GOT3 (cell line): Measurements from ENCODE around the gene AFAP1L2.

ENCODE experiments used
- DNase-seq: peaks from one replicate; lab custom pipeline; 2025; ENCODE audit warnings: mixed read lengths; lab: John Stamatoyannopoulos, UW

The AFAP1L2 gene

DNA sequence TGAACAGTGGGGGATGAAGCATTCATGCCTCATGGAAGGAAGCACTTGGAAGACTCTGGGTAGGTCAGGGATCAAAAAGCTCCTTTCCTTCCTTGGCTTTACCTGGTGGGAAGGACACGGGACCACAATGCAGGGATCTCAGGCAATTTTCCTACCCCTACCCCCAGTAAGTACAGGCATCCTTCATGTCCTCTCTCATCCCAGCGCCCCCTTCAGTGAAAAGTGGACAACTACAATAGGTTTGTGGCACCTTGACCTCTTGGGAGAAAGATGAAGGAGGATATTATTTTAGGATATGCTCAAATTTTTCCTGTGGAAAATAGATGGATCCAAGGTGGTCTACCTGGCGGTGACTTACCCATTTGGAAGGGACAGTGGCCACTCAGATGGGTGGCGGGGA, 16.5 kb downstream of the AFAP1L2 start:
- DNase-seq = no peak

DNA sequence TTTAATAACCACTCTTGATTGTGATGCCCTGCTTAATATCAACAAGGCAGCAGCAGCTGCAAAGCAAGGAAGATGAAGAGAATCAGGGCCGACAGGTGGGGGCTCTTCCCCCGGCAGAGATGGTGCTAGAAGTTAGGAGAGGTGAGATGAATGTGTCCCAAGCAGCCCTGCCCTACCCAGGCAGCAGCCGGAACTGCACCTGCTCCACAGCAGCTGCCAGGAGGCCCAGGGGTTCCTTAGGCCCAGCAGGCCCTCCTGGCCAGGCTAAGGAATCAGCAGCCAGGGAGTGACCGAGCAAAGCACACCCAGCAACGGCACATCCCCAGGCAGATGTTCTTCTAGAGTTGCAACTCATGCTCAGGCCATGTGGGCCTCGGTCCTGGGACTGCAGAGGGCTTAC, 17.9 kb downstream of the AFAP1L2 start:
- DNase-seq = no peak

DNA sequence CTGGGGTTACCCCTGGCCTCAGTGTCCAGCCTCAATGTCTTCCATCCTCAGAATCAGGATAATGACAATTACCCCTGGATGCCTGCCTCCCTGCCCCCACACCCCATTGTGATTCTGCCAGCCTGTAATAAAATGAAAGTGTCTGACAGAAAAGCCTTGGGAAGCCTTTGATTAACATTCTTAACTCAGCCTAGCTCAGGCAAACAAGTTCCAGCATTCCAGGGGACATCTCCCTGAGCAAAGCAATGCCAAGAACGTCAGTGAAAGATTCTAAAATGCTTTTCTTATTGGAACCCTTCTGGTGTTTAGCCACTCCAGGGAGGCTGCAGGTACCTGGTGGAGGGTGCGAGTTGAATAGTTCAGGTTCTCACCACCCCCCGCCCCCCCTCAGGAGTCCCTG, 18.7 kb downstream of the AFAP1L2 start:
- no peak for DNase-seq

DNA sequence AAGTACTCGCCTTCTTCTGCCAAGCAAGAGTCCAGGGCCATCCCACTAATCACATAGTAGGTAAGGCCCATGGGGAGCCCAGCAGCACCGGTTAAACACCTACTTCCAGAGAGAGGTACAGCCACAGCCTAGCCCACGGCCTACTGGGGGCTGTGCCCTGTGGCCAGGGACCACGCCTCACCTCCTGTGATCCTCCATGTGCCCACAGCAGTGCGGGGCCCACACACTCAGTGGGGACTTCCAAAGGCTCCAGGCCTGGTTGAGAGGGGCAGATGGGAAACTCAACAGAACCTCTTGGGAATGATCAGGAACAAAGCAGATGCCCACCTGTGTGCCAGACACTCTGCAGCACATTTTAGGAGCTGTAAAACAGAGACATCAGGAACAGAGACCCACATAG, 19.7 kb downstream of the AFAP1L2 start:
- DNase-seq = no peak

DNA sequence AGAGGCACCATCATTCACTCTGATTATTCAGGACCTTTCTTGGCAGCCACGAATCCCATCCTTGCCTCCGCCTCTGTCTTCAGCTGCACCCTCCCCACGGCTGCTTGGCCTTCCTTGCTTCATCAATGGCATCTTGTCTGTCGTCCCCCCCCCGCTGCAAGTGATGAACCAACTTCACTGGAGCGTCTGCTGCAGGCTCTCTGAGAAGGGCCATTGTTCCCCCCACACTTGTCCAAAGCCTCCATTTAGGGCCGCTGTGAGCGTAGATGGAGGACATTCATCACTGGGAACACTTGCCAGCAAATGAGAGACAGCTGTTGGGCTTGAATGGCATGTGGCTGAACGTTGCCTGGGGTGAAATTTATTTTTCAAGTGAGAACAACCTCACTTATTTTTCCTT, 20.1 kb downstream of the AFAP1L2 start:
- DNase-seq = no peak

DNA sequence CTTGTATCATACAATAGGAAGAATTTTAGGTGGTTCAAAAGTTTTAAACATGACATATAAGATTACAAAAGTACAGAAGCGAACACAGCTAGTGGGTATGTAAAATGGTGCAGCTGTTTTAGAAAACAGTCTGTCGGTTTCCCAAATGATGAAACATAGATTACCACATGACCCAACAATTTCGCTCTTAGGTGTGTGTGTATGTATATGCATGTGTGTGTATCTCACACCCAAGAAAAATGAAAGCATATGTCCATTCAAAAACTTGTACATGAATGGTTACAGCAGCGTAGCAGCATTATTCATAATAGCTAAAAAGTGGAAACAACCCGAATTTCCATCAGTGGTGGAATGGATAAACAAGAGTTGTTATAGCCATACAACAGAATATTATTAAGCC, 23.5 kb downstream of the AFAP1L2 start:
- no peak for DNase-seq

DNA sequence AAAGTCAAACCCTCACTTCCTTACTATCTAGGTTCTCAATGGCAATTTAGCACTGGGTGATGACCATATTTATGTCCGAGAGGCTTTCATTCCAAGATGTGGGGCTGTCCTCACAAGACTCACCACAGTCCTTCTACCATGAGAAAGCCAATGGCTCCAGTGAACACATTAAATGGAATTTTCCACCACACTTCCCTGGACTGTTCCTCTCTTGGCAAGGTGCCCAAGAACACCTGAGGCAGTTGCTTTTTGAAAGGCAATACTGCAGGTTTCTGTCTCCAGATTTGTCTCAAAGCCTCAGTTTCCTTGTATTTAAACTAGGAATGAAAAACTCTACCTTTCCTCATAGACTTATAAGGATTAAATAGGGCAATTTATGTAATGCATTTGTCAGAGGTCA, 24.2 kb downstream of the AFAP1L2 start:
- DNase-seq = no peak

DNA sequence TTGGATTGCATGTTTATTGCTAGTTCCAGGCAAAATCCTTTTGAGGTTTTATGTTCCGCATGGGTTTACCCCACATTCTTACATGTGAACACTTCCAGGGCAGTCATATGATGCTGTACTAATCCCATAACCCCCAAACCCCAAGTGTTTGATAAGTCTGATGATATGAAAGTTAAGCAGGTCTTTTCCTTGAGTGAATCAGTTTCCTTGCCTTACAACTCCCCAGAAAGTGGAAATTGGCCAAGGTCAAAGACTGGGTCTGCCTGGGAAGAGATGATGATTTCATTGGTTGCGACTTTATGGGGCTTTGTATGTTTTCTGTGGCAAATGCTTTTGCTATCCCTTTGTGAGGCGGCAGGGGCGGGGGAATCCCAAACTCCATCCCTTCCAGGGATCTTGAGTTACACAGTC, 24.7 kb downstream of the AFAP1L2 start:
- DNase-seq = no peak

DNA sequence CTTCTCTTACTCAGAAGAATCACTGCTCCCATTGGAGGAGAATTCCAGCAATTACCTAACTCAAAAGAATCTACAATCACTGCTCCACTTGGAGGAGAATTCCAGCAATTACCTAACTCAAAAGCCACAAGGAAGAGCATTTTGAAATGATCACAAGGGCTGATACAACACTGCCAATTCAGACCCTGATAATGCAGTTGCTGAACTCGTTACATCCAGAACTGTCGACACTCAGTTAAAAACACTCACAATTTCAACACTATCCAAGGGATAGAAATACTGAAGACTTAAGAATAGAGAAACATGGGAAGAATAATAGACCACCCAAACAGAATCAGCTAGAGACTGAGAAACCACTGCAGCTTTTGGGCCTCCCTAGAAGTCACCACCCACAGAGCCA, 27.8 kb downstream of the AFAP1L2 start:
- no peak for DNase-seq

DNA sequence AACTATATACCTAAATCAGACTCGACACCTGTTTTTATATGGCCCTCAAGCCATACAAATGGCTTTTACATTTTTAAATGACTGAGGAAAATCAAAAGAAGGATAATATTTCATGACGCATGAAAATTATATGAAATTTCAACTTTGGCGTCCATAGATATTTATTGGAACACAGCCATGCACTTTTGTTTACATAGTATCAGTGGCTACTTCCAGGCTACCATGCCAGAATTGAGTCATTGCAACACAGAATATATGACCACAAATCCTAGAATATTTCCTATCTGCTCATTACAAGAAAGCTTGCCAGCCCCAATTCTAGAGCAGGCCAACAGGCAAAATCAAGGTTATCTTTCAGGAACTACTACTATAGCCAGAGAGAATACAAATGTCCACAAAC, 29.3 kb downstream of the AFAP1L2 start:
- no peak for DNase-seq

DNA sequence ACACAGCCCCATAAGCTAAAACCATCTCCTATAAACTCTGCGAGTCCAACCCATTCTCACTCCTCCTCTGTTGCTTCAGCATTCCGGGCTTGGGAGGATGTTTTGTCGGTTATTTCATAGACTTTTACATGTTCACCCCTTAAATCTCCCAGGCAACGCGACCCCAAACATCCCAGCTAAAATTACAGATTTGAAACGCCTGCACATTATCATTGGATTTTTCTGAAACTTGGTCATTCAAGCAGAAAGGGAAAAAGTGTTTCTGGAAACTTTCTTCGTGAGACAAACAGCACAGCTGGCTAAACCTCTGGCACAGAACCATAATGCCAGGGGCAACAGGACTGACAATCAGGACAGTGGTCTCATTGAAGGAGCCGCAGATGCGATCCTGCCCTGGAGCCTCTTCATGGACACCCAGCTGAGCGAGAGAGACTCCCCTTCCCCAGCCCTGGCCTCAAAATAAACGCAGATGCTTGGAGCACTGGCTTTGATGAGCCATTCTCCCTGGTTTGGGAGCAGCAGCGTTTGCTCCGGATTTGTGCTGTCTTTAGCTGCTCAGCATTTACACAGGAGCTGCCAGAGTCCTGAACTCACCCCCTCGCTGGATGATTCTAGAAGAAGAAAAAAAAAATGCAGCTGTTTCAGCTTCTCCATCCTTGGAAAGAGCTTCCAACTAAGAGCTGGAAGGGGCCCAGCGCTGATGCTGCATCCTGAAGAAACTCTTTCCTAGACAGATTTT, 30.1 kb downstream of the AFAP1L2 start:
- DNase-seq = no peak

DNA sequence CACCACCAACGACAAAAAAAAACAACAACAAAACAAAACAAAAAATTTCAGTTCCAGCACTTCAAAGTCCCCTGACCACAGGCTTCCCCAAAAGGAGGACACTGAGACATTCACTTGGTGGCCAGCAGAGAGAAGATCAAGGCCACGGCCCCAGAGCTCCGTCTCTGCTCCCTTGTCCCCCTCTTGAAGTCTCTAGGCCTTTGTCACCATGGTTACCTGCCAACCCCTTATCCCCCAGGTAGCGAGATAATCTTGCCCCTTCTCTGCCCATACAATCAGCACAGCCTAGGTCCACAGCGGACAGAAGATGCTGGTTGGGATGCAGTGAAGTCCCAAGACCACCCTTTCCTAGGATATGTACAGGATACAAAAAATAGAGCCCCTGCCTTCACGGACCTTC, 30.7 kb downstream of the AFAP1L2 start:
- no peak for DNase-seq

DNA sequence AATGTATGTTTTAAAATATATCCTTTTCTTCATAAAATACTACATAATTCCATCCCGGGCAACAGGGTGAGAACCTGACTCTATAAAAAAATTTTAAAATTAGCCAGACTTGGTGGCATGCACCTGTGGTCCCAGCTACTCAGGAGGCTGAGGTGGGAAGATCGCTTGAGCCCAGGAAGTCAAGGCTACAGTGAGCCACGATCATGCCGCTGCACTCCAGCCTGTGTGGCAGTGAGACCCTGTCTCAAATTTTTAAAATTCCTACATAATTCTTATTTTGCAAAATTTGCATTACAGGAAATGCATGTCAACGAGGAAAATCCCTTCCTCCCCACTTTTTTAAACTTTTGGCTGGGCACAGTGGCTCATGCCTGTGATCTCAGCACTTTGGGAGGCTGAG, 31.3 kb downstream of the AFAP1L2 start:
- DNase-seq = no peak

DNA sequence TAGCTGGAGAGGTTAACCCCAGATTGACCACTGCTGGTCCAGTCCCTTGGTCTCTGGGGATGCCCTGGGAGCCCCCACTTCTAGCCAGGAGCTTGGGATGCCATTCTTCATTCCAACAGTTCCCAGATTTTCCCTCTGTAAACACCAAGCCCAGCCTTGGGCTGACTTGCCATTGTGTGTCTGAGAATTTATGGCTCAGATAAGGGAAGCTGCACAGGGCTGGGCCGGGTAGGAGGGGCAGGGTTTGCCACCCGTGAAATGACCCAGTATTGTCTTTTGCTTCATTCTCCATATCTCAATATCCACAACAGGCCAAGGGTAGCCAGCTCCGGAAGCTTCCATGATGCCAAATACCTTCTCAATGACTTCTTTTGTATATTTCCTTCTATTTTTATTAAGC, 32.1 kb downstream of the AFAP1L2 start:
- no peak for DNase-seq

DNA sequence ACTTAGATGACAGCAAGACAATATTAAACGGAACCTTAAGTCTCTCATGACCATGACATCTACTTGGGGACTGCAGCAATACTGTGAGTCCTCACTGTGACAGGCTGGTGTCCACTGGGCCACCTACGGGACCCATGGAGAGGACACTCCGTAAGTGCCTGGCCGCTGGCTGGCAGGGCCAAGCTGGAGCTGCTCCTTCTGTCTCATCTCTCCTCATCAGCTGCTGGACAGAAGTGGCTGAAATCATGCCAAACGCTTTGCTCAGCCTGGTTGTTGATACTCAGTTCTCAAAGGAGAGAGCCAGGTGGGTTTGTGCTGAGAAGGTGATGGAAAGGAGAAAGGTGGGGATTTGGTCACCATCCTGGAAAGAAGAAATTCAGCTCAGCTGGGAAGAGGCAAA, 33.3 kb downstream of the AFAP1L2 start:
- DNase-seq = no peak

DNA sequence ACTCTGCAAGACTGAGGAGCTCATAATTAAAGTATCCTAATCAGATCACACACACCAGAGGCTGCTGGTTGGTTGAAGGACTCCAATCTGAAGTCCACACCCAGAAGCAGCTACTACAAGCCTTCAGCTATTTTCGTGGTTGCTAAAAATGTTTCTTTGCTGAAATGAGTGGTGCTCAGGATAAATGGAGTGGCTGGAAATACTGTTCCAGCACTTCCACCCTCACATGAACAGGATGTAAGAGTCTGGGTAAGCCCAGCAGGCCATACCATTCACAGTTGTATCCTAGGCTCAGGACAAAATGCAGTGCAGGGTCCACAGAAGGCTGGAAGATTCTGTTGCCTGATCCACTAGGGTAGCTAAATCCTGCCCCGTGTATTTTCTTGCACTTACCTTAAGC, 34.1 kb downstream of the AFAP1L2 start:
- DNase-seq = no peak

DNA sequence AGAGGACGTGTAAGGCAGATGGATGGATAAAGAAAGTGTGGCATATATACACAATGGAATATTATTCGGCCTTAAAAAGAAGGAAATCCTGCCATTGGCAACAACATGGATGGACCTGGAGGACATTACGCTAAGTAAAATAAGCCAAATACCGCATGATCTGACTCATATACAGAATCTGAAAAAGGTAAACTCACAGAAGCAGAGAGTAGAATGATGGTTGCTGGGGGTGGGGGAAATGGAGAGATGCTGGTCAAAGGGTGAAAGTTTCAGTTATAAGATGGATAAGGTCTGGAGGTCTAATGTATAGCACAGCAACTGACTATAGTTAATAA, 36.3 kb downstream of the AFAP1L2 start:
- no peak for DNase-seq

DNA sequence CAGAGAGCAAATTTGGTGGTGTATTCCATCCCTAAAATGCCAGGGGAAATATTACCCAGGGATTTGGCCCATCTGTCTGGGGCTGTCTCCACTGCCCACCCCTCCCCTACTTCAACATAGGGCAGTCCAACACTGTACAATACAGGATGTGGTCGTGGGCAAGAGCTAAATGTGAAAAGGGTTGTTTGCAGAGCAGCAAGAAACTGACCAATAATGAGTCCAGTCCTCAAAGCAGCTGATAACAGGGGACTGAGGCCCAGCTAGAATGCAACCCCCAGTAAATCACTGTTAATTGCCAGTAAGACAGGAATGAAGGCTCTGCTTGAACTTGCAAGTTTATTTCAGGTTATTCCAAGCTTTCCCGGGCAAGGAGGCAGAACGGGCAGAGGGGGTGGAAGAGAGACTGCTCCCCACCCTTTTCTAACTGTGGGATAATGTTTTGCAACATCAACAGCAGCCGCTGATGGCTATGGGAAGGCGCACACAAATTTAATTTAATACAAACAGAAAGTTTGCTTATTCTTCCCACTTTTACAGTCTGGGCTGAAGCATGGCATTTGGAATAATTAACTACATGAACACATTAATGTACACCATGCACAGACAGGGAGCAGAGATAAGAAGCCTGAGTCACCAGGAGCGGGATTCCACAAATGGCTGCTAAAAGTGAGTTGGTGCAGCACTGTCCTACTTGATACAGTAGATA, 36.8 kb downstream of the AFAP1L2 start:
- no peak for DNase-seq

DNA sequence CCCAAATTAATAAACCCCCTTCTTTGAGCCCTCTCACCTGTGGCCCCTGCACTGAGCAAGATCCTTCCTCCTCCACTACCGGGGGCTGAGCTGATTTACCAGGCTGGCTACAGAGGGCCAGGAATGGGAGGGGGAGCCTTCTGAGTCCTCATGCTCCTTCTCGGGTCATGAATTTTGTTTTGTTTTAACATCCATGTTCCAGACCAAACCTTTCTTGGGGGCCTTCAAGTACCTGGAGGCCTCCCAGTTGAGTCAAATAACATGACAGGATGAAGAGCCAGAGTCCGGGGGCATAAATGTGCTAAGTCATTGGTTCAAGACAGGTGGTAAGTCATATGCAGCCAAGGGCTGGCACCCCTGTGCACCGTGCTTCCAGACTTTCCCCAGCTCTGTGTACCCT, 39.6 kb downstream of the AFAP1L2 start:
- DNase-seq = no peak

DNA sequence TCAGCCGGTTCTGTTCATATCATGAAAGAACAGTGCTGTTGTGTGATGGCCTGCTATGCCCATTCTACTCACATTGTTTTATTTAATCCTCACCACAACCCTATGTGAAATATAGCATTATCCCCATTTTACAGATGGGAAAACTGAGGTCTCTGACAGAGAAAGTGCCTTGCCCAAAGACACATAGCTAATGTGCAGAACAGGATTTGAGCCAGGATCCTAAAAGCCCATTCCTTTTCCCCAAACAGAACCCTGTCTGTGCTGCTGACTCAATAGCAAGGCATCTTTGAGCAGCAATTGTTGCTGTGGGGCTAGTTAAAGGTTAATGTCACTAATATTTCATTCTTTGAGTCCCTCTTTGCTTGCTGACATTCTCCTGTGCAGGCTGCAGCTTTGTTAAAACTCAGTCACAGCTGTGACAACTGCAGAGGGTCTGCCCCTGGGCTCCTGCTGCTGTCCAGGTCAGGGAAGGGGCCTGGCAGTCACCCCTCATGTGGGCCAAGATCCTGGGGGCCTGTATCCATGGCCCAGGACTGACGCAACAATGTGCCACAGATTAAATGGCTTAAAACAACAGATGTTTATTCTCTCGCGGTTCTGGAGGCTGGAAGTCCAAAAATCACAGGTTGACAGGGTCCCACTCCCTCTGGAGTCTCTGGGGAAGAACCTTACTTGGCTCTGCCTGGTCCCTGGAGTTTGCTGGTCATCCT, 40.4 kb downstream of the AFAP1L2 start:
- DNase-seq = no peak

DNA sequence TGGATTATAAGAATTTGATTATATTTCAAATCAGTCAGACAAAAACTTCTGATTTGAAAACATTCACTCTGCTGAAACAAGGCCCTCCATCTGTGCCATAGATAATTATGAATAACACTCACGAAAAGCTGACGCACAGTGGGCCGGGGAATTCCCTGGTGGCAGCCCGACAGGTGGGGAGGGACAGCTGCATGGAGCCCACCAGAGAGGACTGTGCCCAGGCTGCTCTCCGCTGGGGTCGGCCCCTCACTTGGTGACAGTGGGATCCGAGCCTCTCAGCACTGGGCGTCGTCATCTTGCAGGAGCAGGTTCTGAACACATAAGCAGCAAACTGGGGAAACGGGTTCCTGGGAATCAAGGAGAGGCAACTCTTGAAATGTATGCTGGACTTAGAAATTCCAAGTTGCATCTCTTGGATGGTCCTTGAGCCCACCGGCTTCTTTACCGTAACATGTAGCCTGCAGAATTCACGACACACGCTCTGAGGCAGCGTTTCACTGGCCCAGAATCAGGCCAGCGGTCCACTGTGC, 41.4 kb downstream of the AFAP1L2 start:
- DNase-seq = no peak

DNA sequence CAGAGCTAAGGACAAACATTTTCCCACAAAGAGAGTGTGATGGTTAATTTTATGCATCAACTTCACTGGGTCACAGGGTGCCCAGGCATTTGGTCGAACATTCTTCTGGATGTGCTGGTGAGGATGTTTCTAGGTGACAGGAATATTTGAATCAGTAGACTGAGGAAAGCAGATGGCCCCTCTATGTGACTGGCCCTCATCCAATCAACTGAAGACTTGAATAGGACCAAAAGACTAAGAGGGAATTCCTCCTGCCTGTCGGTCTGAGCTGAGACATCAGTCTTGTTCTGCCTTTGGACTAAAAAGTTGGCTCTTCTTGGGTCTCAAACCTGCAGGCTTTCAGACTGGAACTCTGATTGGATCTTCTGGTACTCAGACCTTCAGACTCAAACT, 44.4 kb downstream of the AFAP1L2 start:
- DNase-seq = no peak
